ENCODE data around the gene IPO13.

IPO13 gene

GRCh38 chr1:43946236-43947060 lies at the start of gene IPO13:
IPO13 (plus strand) TSS chr1:43946950; CDS start chr1:43947601, 651 bp downstream.
- DNase-seq: peak; percentile 95

DNA sequence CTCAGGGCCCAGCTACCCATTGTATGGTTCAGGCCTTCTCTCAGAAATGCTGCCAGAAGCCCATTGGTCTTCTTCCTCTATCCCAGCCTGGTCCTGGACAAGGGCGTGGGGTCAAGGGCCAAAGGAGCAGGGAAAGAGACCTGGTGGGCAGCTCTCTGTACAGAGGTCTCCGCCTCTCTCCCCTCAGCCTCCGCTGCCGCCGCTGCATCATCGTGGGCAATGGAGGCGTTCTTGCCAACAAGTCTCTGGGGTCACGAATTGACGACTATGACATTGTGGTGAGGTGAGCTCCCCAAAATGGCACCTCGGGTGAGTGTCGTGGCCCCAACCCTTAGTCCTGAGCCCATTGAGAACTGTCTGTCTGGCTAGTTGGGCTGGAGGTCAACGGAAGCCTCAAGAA lies 47.8 kb upstream of the IPO13 start:
- no peak for DNase-seq

DNA sequence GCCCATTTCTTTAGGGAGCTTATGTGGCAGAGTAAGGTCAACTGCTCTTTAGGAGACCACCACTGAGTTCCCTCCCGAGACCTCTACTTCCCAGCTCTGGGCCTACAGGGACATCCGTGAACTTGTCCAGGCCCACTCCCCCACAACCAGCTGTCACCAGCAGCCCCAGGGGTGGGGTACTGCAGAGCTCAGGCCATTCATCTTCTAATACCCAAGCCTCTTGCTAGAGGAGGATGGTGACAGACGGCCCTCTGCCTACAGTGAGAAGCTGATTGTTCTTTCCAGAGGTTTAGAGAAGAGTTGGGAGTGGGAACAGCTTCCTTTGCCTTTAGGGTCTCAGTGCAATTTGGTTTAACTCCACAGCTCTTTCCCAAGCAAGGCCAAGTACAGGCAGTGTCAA lies 46.4 kb upstream of the IPO13 start:
- DNase-seq: no peak

GRCh38 chr1:43901196-43901961 lies 45.4 kb upstream of the IPO13 start:
- DNase-seq: no peak

DNA sequence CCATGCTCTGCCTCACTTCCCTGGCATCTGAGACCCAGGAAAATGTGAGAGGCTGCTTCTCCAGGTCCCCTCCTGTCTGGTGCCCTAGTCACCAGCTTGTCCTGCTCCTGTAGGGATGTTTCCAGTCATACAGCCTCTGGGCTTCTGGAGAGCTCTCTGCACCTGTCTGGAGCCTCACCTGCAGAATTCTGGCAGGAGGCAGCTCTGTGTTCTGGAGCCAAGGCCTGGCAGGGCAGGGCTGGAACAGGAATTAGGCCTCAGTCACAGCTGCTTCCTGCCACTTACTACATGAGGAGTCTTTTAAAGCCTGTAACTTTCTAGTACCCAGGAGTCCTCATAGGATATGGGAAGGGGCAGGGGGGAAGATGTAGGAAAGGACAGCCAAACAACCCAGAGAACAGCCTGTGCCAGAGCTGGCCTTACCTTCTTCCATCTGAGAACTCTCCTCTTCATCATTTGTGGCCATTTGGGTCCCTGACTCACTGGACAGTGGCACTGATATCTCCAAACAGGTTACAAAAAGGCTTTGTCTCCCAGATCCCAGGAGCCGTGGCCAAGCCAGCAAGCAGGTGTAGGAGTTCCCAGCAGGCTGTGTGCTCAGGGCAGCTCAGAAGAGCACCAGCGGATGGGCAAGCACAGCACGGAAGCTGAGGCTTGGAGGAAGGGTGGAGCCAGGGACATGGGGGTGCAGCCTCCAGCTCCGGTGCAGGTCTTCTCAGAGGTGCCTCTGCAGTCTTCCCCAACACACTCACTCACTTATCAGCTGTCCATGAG lies 44.5 kb upstream of the IPO13 start:
- DNase-seq: no peak

- no peak for DNase-seq
These were observed 41.8 kb upstream of the IPO13 start for GRCh38 chr1:43904660-43905551.

DNA sequence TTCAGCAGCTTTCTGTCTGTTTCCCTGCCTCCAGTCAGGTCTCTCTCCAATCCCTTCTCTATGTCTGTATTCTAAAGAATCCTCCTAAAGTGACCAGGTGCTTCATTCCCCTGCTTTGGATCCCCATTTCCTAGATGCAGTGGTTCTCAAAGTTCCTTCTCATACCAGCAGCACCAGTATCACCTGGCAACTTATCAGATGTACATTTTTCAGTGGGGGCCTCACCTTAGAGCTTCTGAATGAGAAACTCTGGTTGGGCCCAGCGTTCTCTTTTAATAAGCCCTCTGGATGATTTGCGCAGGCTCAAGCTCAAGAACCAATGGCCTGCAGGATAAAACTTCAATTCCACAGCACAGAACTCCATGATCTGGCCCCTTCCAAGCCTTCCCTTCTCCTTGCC lies 38.5 kb upstream of the IPO13 start:
- DNase-seq: no peak

GRCh38 chr1:43908858-43909257 lies 37.9 kb upstream of the IPO13 start:
- no peak for DNase-seq

- DNase-seq: no peak
These were observed 36.4 kb upstream of the IPO13 start for GRCh38 chr1:43910343-43910742.

GRCh38 chr1:43912607-43913006 lies 34.1 kb upstream of the IPO13 start:
- DNase-seq: peak; percentile 75

- DNase-seq: no peak
These were observed 33.7 kb upstream of the IPO13 start for GRCh38 chr1:43913051-43913501.

- peak; percentile 40 for DNase-seq
These were observed 32.9 kb upstream of the IPO13 start for GRCh38 chr1:43913666-43914360.

GRCh38 chr1:43914576-43915525 lies 31.9 kb upstream of the IPO13 start:
- no peak for DNase-seq

DNA sequence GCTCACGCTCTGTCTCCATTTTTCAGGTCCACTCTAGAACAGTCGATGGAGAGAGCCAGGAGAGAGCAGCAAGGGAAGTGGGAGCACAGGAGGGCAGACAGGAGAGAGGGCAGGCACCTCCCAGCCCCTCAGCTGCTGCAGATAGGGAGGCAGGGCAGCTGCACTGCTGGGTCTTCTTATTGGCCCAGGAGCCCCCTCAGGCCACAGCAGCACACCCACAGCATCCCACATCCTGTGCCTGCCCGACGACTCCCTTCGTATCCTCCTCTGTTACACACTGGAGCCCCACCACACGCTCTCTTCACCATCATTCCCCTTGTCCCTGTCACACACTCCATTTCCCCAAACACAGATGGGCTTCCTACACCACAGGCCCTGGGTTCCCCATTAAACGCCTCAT lies 26.8 kb upstream of the IPO13 start:
- no peak for DNase-seq

GRCh38 chr1:43921022-43921421 lies 25.7 kb upstream of the IPO13 start:
- DNase-seq: no peak

DNA sequence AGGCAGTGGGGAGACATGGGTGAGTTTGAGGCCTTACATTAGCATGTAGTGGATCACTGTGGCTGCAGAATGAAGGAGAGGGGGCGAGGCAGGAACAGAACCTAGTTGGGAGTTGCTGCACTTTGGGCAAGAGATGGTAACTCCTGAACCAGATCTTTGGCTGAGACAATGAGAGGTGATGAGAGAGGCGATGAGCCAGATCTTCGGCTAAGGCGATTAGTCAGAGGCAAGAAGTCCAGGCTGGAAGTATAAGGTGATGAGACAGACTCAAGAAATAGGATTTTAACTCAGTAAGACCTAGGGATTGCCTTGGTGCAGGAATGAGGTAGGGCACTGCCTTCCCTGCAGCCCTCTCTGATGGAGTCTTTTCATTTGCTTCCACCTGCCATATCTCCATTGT lies 22.2 kb upstream of the IPO13 start:
- DNase-seq: peak; percentile 59

- DNase-seq: peak; percentile 32
These were observed 20.9 kb upstream of the IPO13 start for GRCh38 chr1:43925846-43926245.

DNA sequence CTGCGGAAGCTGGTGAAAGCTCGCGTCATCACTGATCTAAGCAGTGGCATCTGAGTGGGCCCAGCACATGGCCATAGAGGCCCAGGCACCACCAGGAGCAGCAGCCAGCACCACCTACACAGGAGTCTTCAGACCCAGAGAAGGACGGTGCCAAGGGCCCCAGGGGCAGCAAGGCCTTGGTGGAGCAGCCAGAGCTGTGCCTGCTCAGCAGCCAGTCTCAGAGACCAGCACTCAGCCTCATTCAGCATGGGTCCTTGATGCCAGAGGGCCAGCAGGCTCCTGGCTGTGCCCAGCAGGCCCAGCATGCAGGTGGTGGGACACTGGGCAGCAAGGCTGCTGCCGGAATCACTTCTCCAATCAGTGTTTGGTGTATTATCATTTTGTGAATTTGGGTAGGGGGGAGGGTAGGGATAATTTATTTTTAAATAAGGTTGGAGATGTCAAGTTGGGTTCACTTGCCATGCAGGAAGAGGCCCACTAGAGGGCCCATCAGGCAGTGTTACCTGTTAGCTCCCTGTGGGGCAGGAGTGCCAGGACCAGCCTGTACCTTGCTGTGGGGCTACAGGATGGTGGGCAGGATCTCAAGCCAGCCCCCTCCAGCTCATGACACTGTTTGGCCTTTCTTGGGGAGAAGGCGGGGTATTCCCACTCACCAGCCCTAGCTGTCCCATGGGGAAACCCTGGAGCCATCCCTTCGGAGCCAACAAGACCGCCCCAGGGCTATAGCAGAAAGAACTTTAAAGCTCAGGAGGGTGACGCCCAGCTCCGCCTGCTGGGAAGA lies 16.4 kb upstream of the IPO13 start:
- no peak for DNase-seq

DNA sequence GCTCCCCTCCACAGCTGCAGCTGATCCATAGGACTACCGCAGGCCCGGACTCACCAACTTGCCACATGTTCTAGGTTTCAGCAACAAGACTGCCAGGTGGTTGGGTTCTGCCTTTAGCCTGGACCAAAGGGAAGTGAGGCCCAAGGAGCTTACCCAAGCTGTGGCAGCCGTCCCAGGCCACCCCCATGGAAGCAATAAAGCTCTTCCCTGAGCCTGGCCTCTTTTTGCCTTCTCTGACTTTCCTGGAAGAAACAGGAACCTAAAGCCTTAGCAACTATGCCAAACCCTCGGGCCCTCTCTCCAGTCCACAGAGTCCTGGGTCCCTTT lies 15.8 kb upstream of the IPO13 start:
- DNase-seq: no peak
